ENCODE measurements around the gene SLC6A12. TPM values are rescaled to one million over a fixed set of nuclear protein-coding genes. Genes with fewer than 3 reads are reported as not detected.

Gene SLC6A12
- total RNA-seq, 1 experiment from 2014 or later = not detected

GRCh38 chr12:254039-254438 is 40.1 kb upstream of the SLC6A12 start:
- no peaks in the 10 kb centered on the region for H3K36me3 ChIP-seq (ENCODE audit: insufficient read depth, low read length)
- H3K27me3 ChIP-seq (ENCODE audit: low read length) = no peaks in the 10 kb centered on the region
- H4K20me1 ChIP-seq (ENCODE audit: insufficient read depth, low read depth, low read length) = no peaks in the 10 kb centered on the region
- H3K79me2 ChIP-seq (ENCODE audit: low read length) = no peaks in the 10 kb centered on the region
- no peak overlapping the region for H3K4me3 ChIP-seq (ENCODE audit: low read length)
- no peaks in the 10 kb centered on the region for H3K9me3 ChIP-seq (ENCODE audit: low read length)
- no peak overlapping the region for H3K4me2 ChIP-seq (ENCODE audit: low read depth, low read length, poor library complexity, severe bottlenecking)
- no peak overlapping the region for H3K9ac ChIP-seq (ENCODE audit: low read length)
- no peaks in the 10 kb centered on the region for H3K4me1 ChIP-seq (ENCODE audit: low read length)
- no peak for DNase-seq
- no peak overlapping the region for H3K27ac ChIP-seq (ENCODE audit: low read length)
- H3K9me2 ChIP-seq (replicated peaks; ENCODE audit: insufficient read depth, low read length) = no peaks in the 10 kb centered on the region
- no peak overlapping the region for H2AFZ ChIP-seq (ENCODE audit: low read length)

GRCh38 chr12:253116-253831 is 39.3 kb upstream of the SLC6A12 start:
- H4K20me1 ChIP-seq (ENCODE audit: insufficient read depth, low read depth, low read length) = no peaks in the 10 kb centered on the region
- H3K9me3 ChIP-seq (ENCODE audit: low read length) = no peaks in the 10 kb centered on the region
- H3K4me1 ChIP-seq (ENCODE audit: low read length) = no peaks in the 10 kb centered on the region
- H3K36me3 ChIP-seq (ENCODE audit: insufficient read depth, low read length) = no peaks in the 10 kb centered on the region
- no peak overlapping the region for H3K9ac ChIP-seq (ENCODE audit: low read length)
- no peaks in the 10 kb centered on the region for H3K9me2 ChIP-seq (replicated peaks; ENCODE audit: insufficient read depth, low read length)
- H3K27me3 ChIP-seq (ENCODE audit: low read length) = no peaks in the 10 kb centered on the region
- no peak overlapping the region for H3K27ac ChIP-seq (ENCODE audit: low read length)
- no peak overlapping the region for H3K4me2 ChIP-seq (ENCODE audit: low read depth, low read length, poor library complexity, severe bottlenecking)
- H3K79me2 ChIP-seq (ENCODE audit: low read length) = no peaks in the 10 kb centered on the region
- no peak overlapping the region for H3K4me3 ChIP-seq (ENCODE audit: low read length)
- DNase-seq = no peak
- H2AFZ ChIP-seq (ENCODE audit: low read length) = no peak overlapping the region

GRCh38 chr12:252636-253035 is 38.7 kb upstream of the SLC6A12 start:
- Histone ChIP-seq H4K20me1 (ENCODE audit: insufficient read depth, low read depth, low read length) (no peaks in the 10 kb centered on the region), H3K4me3 (ENCODE audit: low read length) (no peak overlapping the region), H2AFZ (ENCODE audit: low read length) (no peak overlapping the region), H3K27me3 (ENCODE audit: low read length) (no peaks in the 10 kb centered on the region), H3K4me2 (ENCODE audit: low read depth, low read length, poor library complexity, severe bottlenecking) (no peak overlapping the region), H3K79me2 (ENCODE audit: low read length) (no peaks in the 10 kb centered on the region), H3K9ac (ENCODE audit: low read length) (no peak overlapping the region), H3K27ac (ENCODE audit: low read length) (no peak overlapping the region), H3K4me1 (ENCODE audit: low read length) (no peaks in the 10 kb centered on the region), H3K9me2 (replicated peaks; ENCODE audit: insufficient read depth, low read length) (no peaks in the 10 kb centered on the region), H3K9me3 (ENCODE audit: low read length) (no peaks in the 10 kb centered on the region), H3K36me3 (ENCODE audit: insufficient read depth, low read length) (no peaks in the 10 kb centered on the region)
- no peak for DNase-seq

GRCh38 chr12:247271-247670 is 33.3 kb upstream of the SLC6A12 start:
- Histone ChIP-seq H3K9me2 (replicated peaks; ENCODE audit: insufficient read depth, low read length) (no peaks in the 10 kb centered on the region), H3K79me2 (ENCODE audit: low read length) (no peaks in the 10 kb centered on the region), H3K36me3 (ENCODE audit: insufficient read depth, low read length) (no peaks in the 10 kb centered on the region), H3K4me1 (ENCODE audit: low read length) (no peaks in the 10 kb centered on the region), H4K20me1 (ENCODE audit: insufficient read depth, low read depth, low read length) (no peaks in the 10 kb centered on the region), H2AFZ (ENCODE audit: low read length) (no peak overlapping the region), H3K9me3 (ENCODE audit: low read length) (no peaks in the 10 kb centered on the region), H3K27ac (ENCODE audit: low read length) (no peak overlapping the region), H3K4me2 (ENCODE audit: low read depth, low read length, poor library complexity, severe bottlenecking) (no peak overlapping the region), H3K9ac (ENCODE audit: low read length) (no peak overlapping the region), H3K27me3 (ENCODE audit: low read length) (no peaks in the 10 kb centered on the region), H3K4me3 (ENCODE audit: low read length) (no peak overlapping the region)
- DNase-seq = no peak

GRCh38 chr12:243381-243780 is 29.4 kb upstream of the SLC6A12 start:
- H3K79me2 ChIP-seq (ENCODE audit: low read length) = no peaks in the 10 kb centered on the region
- no peak overlapping the region for H3K27ac ChIP-seq (ENCODE audit: low read length)
- H3K9ac ChIP-seq (ENCODE audit: low read length) = no peak overlapping the region
- no peak overlapping the region for H3K4me3 ChIP-seq (ENCODE audit: low read length)
- H3K4me1 ChIP-seq (ENCODE audit: low read length) = no peaks in the 10 kb centered on the region
- H3K27me3 ChIP-seq (ENCODE audit: low read length) = no peaks in the 10 kb centered on the region
- no peak overlapping the region for H3K4me2 ChIP-seq (ENCODE audit: low read depth, low read length, poor library complexity, severe bottlenecking)
- no peak for DNase-seq
- H4K20me1 ChIP-seq (ENCODE audit: insufficient read depth, low read depth, low read length) = no peaks in the 10 kb centered on the region
- H3K9me3 ChIP-seq (ENCODE audit: low read length) = no peaks in the 10 kb centered on the region
- H2AFZ ChIP-seq (ENCODE audit: low read length) = no peak overlapping the region
- H3K36me3 ChIP-seq (ENCODE audit: insufficient read depth, low read length) = no peaks in the 10 kb centered on the region
- H3K9me2 ChIP-seq (replicated peaks; ENCODE audit: insufficient read depth, low read length) = no peaks in the 10 kb centered on the region

GRCh38 chr12:242496-242895 is 28.5 kb upstream of the SLC6A12 start:
- H3K27me3 ChIP-seq (ENCODE audit: low read length) = no peaks in the 10 kb centered on the region
- H2AFZ ChIP-seq (ENCODE audit: low read length) = no peak overlapping the region
- H3K9me2 ChIP-seq (replicated peaks; ENCODE audit: insufficient read depth, low read length) = no peaks in the 10 kb centered on the region
- no peak for DNase-seq
- H3K4me2 ChIP-seq (ENCODE audit: low read depth, low read length, poor library complexity, severe bottlenecking) = no peak overlapping the region
- H3K4me1 ChIP-seq (ENCODE audit: low read length) = no peaks in the 10 kb centered on the region
- no peak overlapping the region for H3K4me3 ChIP-seq (ENCODE audit: low read length)
- no peaks in the 10 kb centered on the region for H4K20me1 ChIP-seq (ENCODE audit: insufficient read depth, low read depth, low read length)
- no peak overlapping the region for H3K27ac ChIP-seq (ENCODE audit: low read length)
- no peak overlapping the region for H3K9ac ChIP-seq (ENCODE audit: low read length)
- H3K9me3 ChIP-seq (ENCODE audit: low read length) = no peaks in the 10 kb centered on the region
- no peaks in the 10 kb centered on the region for H3K79me2 ChIP-seq (ENCODE audit: low read length)
- H3K36me3 ChIP-seq (ENCODE audit: insufficient read depth, low read length) = no peaks in the 10 kb centered on the region

- Histone ChIP-seq H3K27me3 (ENCODE audit: low read length) (no peaks in the 10 kb centered on the region), H3K36me3 (ENCODE audit: insufficient read depth, low read length) (no peaks in the 10 kb centered on the region), H3K79me2 (ENCODE audit: low read length) (no peaks in the 10 kb centered on the region), H3K9me2 (replicated peaks; ENCODE audit: insufficient read depth, low read length) (no peaks in the 10 kb centered on the region), H3K4me3 (ENCODE audit: low read length) (no peak overlapping the region), H3K9me3 (ENCODE audit: low read length) (no peaks in the 10 kb centered on the region), H3K27ac (ENCODE audit: low read length) (no peak overlapping the region), H3K9ac (ENCODE audit: low read length) (no peak overlapping the region), H2AFZ (ENCODE audit: low read length) (no peak overlapping the region), H3K4me2 (ENCODE audit: low read depth, low read length, poor library complexity, severe bottlenecking) (no peak overlapping the region), H3K4me1 (ENCODE audit: low read length) (no peaks in the 10 kb centered on the region), H4K20me1 (ENCODE audit: insufficient read depth, low read depth, low read length) (no peaks in the 10 kb centered on the region)
- DNase-seq = no peak
Measured at GRCh38 chr12:241266-241665, 27.3 kb upstream of the SLC6A12 start.

GRCh38 chr12:240566-240965 is 26.6 kb upstream of the SLC6A12 start:
- Histone ChIP-seq H3K79me2 (ENCODE audit: low read length) (no peaks in the 10 kb centered on the region), H3K27ac (ENCODE audit: low read length) (no peak overlapping the region)

More at GRCh38 chr12:240566-240965, 26.6 kb upstream of the SLC6A12 start:
- Histone ChIP-seq H3K9me2 (replicated peaks; ENCODE audit: insufficient read depth, low read length) (no peaks in the 10 kb centered on the region), H3K36me3 (ENCODE audit: insufficient read depth, low read length) (no peaks in the 10 kb centered on the region), H3K9me3 (ENCODE audit: low read length) (no peaks in the 10 kb centered on the region), H3K27me3 (ENCODE audit: low read length) (no peaks in the 10 kb centered on the region), H2AFZ (ENCODE audit: low read length) (no peak overlapping the region), H4K20me1 (ENCODE audit: insufficient read depth, low read depth, low read length) (no peaks in the 10 kb centered on the region), H3K4me2 (ENCODE audit: low read depth, low read length, poor library complexity, severe bottlenecking) (no peak overlapping the region), H3K9ac (ENCODE audit: low read length) (no peak overlapping the region), H3K4me1 (ENCODE audit: low read length) (no peaks in the 10 kb centered on the region), H3K4me3 (ENCODE audit: low read length) (no peak overlapping the region)
- no peak for DNase-seq
